Keratinocyte (primary cell): ENCODE data around the gene OLFM2.

Source experiments
- EZH2 ChIP-seq: IDR thresholded peaks from one replicate; pipeline ENCODE4 v1.6.1; 2012; ENCODE audit warnings: inconsistent platforms, mild to moderate bottlenecking, low read length, moderate library complexity
- TF ChIP-seq, protein P1 (sequence below), 3 experiments: IDR thresholded peaks in 1 of 3; conservative IDR thresholded peaks in 1 of 3; optimal IDR thresholded peaks in 1 of 3; 2 replicates in 2 of 3; 3 replicates in 1 of 3; pipeline versions ENCODE3 to v1.5.1; 2011; ENCODE audit warnings: low read length in 3 of 3, mild to moderate bottlenecking in 3 of 3, moderate library complexity in 2 of 3, control low read depth in 1 of 3, inconsistent platforms in 1 of 3; ENCODE audit not compliant: insufficient read depth in 2 of 3; ENCODE audit errors: extremely low read depth in 1 of 3

DNA sequence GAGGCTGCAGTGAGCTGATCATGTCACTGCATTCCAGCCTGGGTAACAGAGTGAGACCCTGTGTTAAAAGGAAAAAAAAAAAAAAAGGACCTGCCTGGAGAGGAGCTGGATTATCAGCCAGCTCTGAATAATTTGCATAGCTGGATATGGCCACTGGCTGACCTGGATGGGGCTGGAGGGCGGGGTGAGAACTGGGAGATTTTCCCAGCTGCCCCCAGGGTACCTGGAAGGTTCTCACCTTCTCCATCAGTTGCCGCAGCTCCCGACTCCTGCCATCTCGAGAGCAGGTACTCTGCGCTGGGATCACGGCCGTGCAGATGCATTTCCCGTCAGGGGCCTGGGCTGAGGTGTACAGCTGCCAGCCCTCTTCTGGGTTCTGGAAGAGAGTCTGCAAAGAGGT lies 75.9 kb downstream of the OLFM2 start:
- TF ChIP-seq, protein P1, sequence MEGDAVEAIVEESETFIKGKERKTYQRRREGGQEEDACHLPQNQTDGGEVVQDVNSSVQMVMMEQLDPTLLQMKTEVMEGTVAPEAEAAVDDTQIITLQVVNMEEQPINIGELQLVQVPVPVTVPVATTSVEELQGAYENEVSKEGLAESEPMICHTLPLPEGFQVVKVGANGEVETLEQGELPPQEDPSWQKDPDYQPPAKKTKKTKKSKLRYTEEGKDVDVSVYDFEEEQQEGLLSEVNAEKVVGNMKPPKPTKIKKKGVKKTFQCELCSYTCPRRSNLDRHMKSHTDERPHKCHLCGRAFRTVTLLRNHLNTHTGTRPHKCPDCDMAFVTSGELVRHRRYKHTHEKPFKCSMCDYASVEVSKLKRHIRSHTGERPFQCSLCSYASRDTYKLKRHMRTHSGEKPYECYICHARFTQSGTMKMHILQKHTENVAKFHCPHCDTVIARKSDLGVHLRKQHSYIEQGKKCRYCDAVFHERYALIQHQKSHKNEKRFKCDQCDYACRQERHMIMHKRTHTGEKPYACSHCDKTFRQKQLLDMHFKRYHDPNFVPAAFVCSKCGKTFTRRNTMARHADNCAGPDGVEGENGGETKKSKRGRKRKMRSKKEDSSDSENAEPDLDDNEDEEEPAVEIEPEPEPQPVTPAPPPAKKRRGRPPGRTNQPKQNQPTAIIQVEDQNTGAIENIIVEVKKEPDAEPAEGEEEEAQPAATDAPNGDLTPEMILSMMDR (optimal IDR thresholded peaks at IDR 0.05 in 1 of 3, IDR thresholded peaks at IDR 0.05 in 1 of 3, conservative IDR thresholded peaks at IDR 0.05 in 1 of 3; ENCODE audit: extremely low read depth in 1 of 3, insufficient read depth in 2 of 3, low read length in 3 of 3): no peak
- no peak for TF ChIP-seq EZH2
